Raji (cell line): ENCODE measurements around the gene TASL.

ENCODE experiments used
- POLR2A ChIP-seq: IDR thresholded peaks from 2 replicates; pipeline ENCODE4 v1.6.1; 2011; ENCODE audit warnings: low read depth, low read length, control low read depth; ENCODE audit not compliant: insufficient read depth

Gene TASL

DNA sequence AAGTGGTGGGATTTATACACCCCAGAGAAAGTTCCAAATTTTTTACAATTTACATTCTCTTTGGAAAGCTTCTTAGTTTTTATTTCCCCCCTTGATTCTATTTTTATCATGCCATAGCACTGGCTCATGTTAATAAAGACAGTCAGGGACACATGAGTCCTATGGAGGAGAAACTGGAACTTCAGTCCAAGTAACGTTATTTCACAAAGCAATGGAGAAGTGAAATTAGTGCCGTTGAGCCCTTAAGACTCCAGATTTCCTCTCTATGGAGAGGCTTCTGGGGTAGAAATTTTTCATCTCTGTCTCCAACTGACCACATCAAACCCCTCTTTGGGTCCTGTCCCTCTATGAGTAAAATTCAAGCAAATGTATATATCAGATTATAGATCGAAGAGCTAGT lies 12.8 kb upstream of the TASL start:
- TF ChIP-seq POLR2A: no peak

DNA sequence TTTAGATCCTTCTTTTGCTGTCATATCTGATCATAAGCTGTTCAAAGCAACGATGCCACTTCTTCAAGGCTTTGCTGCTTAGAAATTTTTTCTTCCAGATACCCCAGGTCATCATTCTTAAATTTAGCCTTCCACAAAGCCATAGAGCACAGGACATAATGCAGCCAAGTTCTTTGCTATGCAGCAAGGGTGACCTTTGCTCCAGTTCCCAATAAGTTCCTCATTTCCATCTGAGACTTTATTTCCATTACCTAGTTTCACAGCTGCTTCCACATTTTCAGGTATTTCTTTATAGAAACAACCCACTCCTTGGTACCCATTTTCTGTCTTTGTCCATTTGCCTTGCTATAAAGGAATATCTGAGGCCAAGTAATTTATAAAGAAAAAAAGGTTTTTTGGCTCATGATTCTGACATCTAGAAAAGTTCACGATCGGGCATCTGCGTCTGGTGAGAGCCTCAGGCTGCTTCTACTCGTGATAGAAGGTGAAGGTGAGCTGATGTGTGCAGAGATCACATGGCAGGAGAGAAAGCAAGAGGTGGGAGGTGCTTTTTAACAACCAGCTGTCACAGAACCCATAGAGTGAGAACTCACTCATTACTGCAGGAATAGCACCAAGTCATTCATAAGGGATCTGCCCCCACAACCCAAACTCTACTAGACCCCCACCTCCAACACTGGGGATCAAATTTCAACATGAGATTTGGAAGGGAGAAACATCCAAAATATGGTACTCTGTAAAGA lies 11.8 kb upstream of the TASL start:
- no peak for TF ChIP-seq POLR2A

GRCh38 chrX:30586516-30586915 lies 8.9 kb upstream of the TASL start:
- no peak for TF ChIP-seq POLR2A

- no peak for TF ChIP-seq POLR2A
These were observed 5.1 kb upstream of the TASL start for GRCh38 chrX:30582664-30583063.

DNA sequence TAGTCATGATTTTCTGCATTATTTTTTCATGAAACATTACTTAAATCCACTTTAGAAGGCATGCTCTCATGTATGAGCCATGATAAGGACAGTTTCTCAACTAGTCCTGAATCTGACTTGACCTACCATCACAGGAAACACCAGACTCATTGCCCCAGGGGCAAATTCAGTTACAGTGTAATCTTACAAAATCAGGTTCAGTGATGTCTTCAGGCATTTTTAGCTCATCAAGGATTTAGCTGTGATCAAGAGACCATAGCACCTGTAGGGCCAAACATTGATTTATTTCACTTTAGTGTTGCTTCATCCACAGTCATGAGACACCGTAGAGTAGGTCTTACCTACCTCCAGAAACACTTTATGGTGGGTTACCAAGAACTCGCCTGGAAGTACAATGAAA lies 3.1 kb upstream of the TASL start:
- no peak for TF ChIP-seq POLR2A

DNA sequence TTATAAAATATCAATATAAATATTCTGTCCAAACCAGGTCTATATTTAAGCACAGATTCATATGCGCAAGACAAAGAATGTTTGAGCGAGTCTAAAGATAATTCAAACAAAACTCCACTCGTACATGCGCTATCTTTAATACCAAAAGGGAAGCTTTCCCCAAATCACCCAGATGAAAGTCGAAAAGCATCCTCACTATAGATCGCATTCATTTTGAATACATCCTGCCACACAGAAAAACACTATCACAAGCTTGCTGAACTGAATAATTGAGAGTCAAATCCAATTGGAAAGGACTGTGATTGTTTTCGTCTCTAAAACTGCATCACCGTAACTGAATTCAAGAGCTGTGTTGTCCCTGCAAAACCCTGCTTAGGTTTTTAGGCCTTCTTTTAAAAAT lies 685 bp downstream of the TASL start:
- 0 out of 2 replicates have a peak, but pooled peaks have one; percentile 2 for TF ChIP-seq POLR2A

- TF ChIP-seq POLR2A: no peak
These were observed 4.4 kb downstream of the TASL start for GRCh38 chrX:30573125-30573524.

GRCh38 chrX:30572678-30573077 lies 4.9 kb downstream of the TASL start:
- TF ChIP-seq POLR2A: no peak

- TF ChIP-seq POLR2A: no peak
These were observed 5.6 kb downstream of the TASL start for GRCh38 chrX:30572004-30572403.

DNA sequence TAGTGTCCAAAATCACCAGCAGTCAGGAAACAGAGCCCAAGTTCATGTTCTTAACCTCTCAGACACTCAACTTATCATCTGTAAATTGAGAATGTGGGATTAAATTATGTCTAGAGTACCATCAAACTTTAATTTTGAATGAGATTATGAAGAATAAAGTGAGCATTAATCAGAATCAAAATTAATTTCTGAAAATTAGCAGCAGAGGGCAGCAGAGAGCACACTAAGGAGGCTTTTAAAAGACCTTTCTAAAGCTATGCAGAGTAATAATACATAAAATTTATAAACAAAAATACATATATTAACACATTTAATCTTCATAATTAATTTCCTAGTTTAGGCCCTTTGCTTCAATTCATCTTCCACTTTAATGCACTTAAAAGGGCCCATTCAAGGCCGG lies 7.1 kb downstream of the TASL start:
- TF ChIP-seq POLR2A: no peak

DNA sequence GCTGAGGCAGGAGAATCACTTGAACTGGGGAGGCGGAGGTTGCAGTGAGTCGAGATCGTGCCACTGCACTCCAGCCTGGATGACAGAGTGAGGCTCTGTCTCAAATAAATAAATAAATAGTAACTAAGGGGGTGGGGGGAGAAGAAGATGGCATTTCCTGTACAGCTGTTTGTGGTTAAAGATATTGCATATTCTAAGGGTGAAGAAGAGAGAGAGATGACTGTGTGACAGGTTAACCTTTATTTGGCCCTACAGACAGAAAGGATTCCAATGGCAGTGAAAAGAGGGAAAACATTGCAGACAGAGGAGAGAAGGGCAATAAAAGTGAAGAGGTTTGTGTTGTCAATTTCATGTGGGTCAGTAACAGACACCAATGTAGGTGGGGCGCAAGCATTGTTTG lies 9.4 kb downstream of the TASL start:
- TF ChIP-seq POLR2A: no peak

DNA sequence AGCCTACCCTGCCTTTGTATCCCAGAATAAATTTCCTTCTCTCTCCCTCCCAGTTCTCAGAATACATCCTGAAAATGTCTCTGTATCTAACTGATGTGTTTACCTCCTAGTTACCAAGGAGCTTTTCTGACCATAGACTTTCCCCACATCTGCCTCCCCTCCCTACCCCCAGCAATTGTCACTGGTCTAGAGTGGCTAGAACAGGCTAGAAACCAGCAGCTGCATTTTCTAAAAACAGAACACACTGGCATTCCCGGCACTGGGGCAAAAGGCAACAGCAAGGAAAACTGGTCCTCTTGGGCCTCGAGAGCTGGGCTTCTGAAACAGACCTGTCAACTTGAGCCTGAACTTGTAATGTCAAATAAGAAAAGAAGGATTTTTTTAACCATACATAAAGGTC lies 16.4 kb downstream of the TASL start:
- TF ChIP-seq POLR2A: no peak

DNA sequence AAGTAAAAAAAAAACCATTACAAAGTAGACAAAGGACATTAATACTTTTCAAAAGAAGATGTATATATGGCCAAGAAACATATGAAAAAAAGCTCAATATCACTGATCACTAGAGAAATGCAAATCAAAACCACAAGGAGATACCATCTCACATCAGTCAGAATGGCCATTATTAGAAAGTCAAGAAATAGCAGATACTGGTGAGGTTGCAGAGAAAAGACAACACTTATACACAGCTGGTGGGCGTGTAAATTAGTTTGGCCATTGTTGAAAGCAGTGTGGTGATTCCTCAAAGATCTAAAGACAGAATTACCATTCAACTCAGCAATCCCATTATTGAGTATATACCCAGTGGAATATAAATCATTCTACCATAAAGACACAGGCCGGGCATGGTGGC lies 39.3 kb downstream of the TASL start:
- TF ChIP-seq POLR2A: no peak

- TF ChIP-seq POLR2A: no peak
These were observed 43.7 kb downstream of the TASL start for GRCh38 chrX:30533835-30534234.

- TF ChIP-seq POLR2A: no peak
These were observed 44.3 kb downstream of the TASL start for GRCh38 chrX:30533266-30533665.

DNA sequence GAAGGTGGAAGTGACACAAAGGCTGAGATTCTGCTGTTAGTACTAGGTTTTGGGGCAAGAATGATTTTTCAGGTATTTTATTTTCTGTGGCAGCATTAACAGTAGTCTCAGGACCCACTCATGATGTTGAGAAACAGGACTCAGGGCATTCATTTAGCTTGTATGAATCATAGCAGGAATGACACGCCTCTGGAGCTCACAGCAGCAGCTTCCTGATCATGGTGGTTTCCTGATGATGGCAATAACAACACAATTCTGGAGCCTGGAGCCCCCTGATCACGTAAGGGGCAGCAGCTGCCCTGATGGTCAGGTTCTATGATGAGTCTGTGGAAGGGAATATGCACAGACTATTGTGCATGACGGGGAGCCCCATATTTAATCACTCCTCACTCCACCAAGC lies 47.0 kb downstream of the TASL start:
- no peak for TF ChIP-seq POLR2A

- TF ChIP-seq POLR2A: no peak
These were observed 51.8 kb downstream of the TASL start for GRCh38 chrX:30525732-30526131.
